ENCODE data around the gene CAND1.

- TF ChIP-seq TCF7L2 (IDR thresholded peaks at IDR 0.05; ENCODE audit: low read depth, low read length) = no peak
- TF ChIP-seq, protein P1, sequence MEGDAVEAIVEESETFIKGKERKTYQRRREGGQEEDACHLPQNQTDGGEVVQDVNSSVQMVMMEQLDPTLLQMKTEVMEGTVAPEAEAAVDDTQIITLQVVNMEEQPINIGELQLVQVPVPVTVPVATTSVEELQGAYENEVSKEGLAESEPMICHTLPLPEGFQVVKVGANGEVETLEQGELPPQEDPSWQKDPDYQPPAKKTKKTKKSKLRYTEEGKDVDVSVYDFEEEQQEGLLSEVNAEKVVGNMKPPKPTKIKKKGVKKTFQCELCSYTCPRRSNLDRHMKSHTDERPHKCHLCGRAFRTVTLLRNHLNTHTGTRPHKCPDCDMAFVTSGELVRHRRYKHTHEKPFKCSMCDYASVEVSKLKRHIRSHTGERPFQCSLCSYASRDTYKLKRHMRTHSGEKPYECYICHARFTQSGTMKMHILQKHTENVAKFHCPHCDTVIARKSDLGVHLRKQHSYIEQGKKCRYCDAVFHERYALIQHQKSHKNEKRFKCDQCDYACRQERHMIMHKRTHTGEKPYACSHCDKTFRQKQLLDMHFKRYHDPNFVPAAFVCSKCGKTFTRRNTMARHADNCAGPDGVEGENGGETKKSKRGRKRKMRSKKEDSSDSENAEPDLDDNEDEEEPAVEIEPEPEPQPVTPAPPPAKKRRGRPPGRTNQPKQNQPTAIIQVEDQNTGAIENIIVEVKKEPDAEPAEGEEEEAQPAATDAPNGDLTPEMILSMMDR (IDR thresholded peaks at IDR 0.05) = no peak
- no peak for TF ChIP-seq REST (IDR thresholded peaks at IDR 0.05; ENCODE audit: insufficient read depth in 1 of 2, low read depth in 2 of 2, low read length in 1 of 2)
- no peak for TF ChIP-seq POLR2AphosphoS5 (IDR thresholded peaks at IDR 0.05; ENCODE audit: low read depth, low read length)
- TF ChIP-seq SIN3A (IDR thresholded peaks at IDR 0.05; ENCODE audit: borderline replicate concordance, insufficient read depth, low read depth, low read length) = no peak
Measured at GRCh38 chr12:67287311-67287710, 18.2 kb downstream of the CAND1 start.
